BJ (cell line): ENCODE results near the gene MCC. TPM values are rescaled to one million over a fixed set of nuclear protein-coding genes. Genes with fewer than 3 reads are reported as not detected.

Experiments
- CTCF ChIA-PET: fragments of 350-600 bp; formaldehyde crosslinking; extraction: SDS; loops from one replicate; lab custom pipeline; 2021; ENCODE audit warnings: antibody characterized with exemption, inconsistent platforms; lab: Yijun Ruan, JAX
- POLR2A ChIA-PET: fragments of 300-600 bp; sonication (Branson Sonifier 250); formaldehyde crosslinking; extraction: SDS; loops from one replicate; lab custom pipeline; 2021; ENCODE audit warnings: antibody characterized with exemption; lab: Charles Lee
- DNase-seq: peaks from one replicate; pipeline ENCODE4 v3.0.0-alpha.2; 2011; ENCODE audit warnings: low read depth
- H3K27me3 ChIP-seq: 2 replicates; pipeline ENCODE4 v1.6.0; 2011; ENCODE audit warnings: low read length; ENCODE audit not compliant: control insufficient read depth, insufficient read depth
- H3K36me3 ChIP-seq: 2 replicates; pipeline ENCODE4 v1.5.1; 2011; ENCODE audit warnings: low read length; ENCODE audit not compliant: control insufficient read depth, insufficient read depth
- H3K4me3 ChIP-seq: 2 replicates; pipeline ENCODE4 v1.5.1; 2011; ENCODE audit warnings: low read depth, mild to moderate bottlenecking, control low read depth, low read length
- polyA plus RNA-seq: library from polyadenylated mRNA; depleted of rRNA; stranded (reverse); fragments of >200 nt; gene quantifications from 2 replicates; pipeline ENCODE4 v1.2.3, GENCODE V29; 2011
- TF ChIP-seq, protein P1 (sequence below): IDR thresholded peaks from 2 replicates; pipeline ENCODE4 v1.5.1; 2011; ENCODE audit warnings: low read depth, mild to moderate bottlenecking, control low read depth, inconsistent platforms, low read length, moderate library complexity; ENCODE audit not compliant: insufficient read depth

MCC gene
- polyA plus RNA-seq, 1 experiment = 2.3 TPM

- Histone ChIP-seq H3K27me3 (no peaks in the 10 kb centered on the region), H3K36me3 (no peaks in the 10 kb centered on the region), H3K4me3 (peak overlapping the region; percentile 68)
- TF ChIP-seq, protein P1, sequence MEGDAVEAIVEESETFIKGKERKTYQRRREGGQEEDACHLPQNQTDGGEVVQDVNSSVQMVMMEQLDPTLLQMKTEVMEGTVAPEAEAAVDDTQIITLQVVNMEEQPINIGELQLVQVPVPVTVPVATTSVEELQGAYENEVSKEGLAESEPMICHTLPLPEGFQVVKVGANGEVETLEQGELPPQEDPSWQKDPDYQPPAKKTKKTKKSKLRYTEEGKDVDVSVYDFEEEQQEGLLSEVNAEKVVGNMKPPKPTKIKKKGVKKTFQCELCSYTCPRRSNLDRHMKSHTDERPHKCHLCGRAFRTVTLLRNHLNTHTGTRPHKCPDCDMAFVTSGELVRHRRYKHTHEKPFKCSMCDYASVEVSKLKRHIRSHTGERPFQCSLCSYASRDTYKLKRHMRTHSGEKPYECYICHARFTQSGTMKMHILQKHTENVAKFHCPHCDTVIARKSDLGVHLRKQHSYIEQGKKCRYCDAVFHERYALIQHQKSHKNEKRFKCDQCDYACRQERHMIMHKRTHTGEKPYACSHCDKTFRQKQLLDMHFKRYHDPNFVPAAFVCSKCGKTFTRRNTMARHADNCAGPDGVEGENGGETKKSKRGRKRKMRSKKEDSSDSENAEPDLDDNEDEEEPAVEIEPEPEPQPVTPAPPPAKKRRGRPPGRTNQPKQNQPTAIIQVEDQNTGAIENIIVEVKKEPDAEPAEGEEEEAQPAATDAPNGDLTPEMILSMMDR = no peak
- no peak for DNase-seq
- CTCF ChIA-PET = no interaction called here
- POLR2A ChIA-PET = no interaction called here
These were observed 510.8 kb downstream of the MCC start for GRCh38 chr5:112977440-112977861.

DNA sequence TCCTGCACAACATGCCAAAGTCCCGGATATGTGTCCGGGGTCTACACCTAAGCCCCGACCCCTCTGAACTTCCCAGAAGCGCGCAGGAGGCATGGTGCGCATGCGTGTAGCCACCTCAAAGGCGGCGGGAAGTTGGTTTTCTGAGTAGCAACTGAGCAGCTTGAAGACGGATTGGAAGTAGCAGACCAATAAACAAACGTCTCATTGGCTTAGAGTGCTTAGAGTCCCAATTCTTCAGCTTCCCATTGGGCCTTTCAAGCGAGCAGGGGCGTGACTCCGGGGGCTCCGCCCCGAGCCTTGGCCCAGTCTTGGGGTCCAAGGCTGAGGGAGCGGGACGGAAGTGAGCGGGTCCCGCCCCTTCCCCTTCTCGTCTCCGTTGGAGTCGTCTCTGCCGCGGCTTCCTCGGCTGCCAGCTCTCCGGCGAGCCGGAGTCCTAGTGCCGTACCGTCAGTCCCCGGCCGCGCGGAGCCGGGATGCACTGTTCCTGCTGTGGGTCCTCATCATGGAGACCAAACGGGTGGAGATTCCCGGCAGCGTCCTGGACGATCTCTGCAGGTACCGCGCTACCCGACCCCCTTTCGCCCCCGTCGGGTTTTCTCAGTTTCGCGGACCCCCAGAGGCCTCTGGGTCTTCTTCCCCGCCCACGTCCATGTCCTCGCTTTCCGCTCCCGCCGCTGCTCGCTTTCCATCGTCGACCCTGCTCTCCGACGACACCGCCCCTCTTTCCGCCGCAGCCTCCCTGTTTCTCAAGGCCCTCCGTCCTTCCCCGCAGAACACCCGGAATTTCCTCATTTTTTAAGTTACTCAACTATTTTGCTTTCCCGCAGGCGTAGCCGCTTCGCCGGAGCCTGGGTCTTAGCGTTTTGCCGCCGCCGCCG, 511.6 kb downstream of the MCC start, which contains the start of gene DCP2:
DCP2 (plus strand) TSS at position 367 of the 878 bp plus-strand sequence; CDS start at position 503, 136 bp downstream.
- TF ChIP-seq, protein P1 = no peak
- ChIA-PET POLR2A (interaction anchor here (0.6 to 0.9 kb wide), 3 partner anchors 19 to 589 kb away, joined by 3 to 22 read pairs (median 5); no protein-coding TSS in a partner anchor), CTCF (interaction anchor here (1.2 to 1.5 kb wide), 3 partner anchors 13 to 421 kb away, joined by 4 to 5 read pairs (median 4); partner anchors contain the start of gene REEP5)
- Histone ChIP-seq H3K27me3 (no peaks in the 10 kb centered on the region), H3K4me3 (peak within 1 kb of the TSS; percentile 68), H3K36me3 (no peaks in the 10 kb centered on the region)
- peak; percentile 98 for DNase-seq

GRCh38 chr5:112975721-112976431, 512.4 kb downstream of the MCC start:
- Histone ChIP-seq H3K36me3 (no peaks in the 10 kb centered on the region), H3K27me3 (no peaks in the 10 kb centered on the region), H3K4me3 (peak overlapping the region; percentile 68)
- ChIA-PET CTCF (interaction anchor here (1.1 to 1.7 kb wide), 5 partner anchors 10 to 420 kb away, joined by 3 to 5 read pairs (median 4); partner anchors contain the start of gene REEP5), POLR2A (interaction anchor here (0.6 to 0.9 kb wide), 3 partner anchors 20 to 590 kb away, joined by 3 to 22 read pairs (median 5); no protein-coding TSS in a partner anchor)
- DNase-seq = no peak
- TF ChIP-seq, protein P1 = no peak

DNA sequence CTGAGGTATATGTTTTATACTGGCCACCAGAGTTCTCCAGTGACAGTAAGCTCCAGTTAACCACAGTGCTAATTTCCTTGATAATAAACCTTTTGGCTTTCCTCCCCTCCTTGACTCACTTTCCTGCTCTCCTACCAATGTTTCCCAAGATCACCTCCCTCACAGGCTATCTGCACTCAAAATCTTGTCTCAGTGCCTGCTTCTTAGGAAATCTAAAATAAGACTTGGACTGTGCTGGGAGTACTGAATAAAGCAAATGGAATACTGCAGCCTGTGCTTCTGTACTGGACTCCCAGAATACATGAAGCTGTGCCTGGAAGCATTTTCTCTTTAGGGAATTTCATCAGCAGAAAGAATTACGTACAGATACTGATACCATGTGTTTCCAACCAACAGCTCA, 513.4 kb downstream of the MCC start:
- CTCF ChIA-PET = interaction anchor here (0.5 to 1.7 kb wide), 3 partner anchors 9 to 191 kb away, joined by 3 to 4 read pairs (median 3); no protein-coding TSS in a partner anchor
- H3K4me3 ChIP-seq = no peak overlapping the region
- TF ChIP-seq, protein P1 = no peak
- POLR2A ChIA-PET = interaction anchor here (0.6 kb wide), 1 partner anchor 13 kb away, joined by 3 read pairs; no protein-coding TSS in a partner anchor
- DNase-seq = no peak
- H3K27me3 ChIP-seq = no peaks in the 10 kb centered on the region
- no peaks in the 10 kb centered on the region for H3K36me3 ChIP-seq
